H1 (cell line): ENCODE data around the gene CEBPZ. TPM values are rescaled to one million over a fixed set of nuclear protein-coding genes. Genes with fewer than 3 reads are reported as not detected.

ENCODE experiments used
- CTCF ChIA-PET: fragments of 300-600 bp; sonication (Branson Sonifier 250); formaldehyde crosslinking; loops from one replicate; lab custom pipeline; 2021; ENCODE audit not compliant: partially characterized antibody; lab: Charles Lee
- POLR2A ChIA-PET: fragments of 300-600 bp; sonication (Branson Sonifier 250); formaldehyde crosslinking; loops from one replicate; lab custom pipeline; 2021; ENCODE audit warnings: inconsistent platforms; ENCODE audit not compliant: partially characterized antibody; lab: Charles Lee
- DNase-seq, 2 experiments: peaks; one replicate each; pipeline versions ENCODE4 v3.0.0 to v3.0.0-alpha.2; 2010 to 2022; ENCODE audit warnings: low spot score in 2 of 2, low read depth in 1 of 2, mixed read lengths in 1 of 2
- FAIRE-seq: peaks from 2 replicates; lab custom pipeline; 2011; peaks lifted over from hg19 to GRCh38; lab: Jason Lieb, UNC
- H2AFZ ChIP-seq: 2 replicates; pipeline ENCODE4 v1.8.1; 2012; ENCODE audit warnings: low read length, inconsistent platforms
- H2AK5ac ChIP-seq: 2 replicates; pipeline ENCODE4 v1.6.1; 2013; ENCODE audit warnings: low read depth, low read length
- H2BK120ac ChIP-seq: replicated peaks from 2 replicates; pipeline ENCODE3; 2013; ENCODE audit warnings: low read depth, low read length, inconsistent platforms
- H2BK12ac ChIP-seq: 2 replicates; pipeline ENCODE4 v1.6.1; 2013; ENCODE audit warnings: low read depth, low read length
- H2BK15ac ChIP-seq: 2 replicates; pipeline ENCODE4 v1.6.1; 2013; ENCODE audit warnings: low read length
- H2BK20ac ChIP-seq: 2 replicates; pipeline ENCODE4 v1.6.1; 2013; ENCODE audit warnings: low read length
- H2BK5ac ChIP-seq: 2 replicates; pipeline ENCODE4 v1.6.1; 2013; ENCODE audit warnings: low read depth, low read length
- H3K14ac ChIP-seq: 2 replicates; pipeline ENCODE4 v1.6.1; 2013; ENCODE audit warnings: inconsistent platforms; ENCODE audit not compliant: insufficient read length
- H3K18ac ChIP-seq: 2 replicates; pipeline ENCODE4 v1.6.1; 2013; ENCODE audit warnings: low read length; ENCODE audit errors: extremely low read depth
- H3K23ac ChIP-seq: 2 replicates; pipeline ENCODE4 v1.6.1; 2013; ENCODE audit warnings: inconsistent platforms; ENCODE audit not compliant: insufficient read length
- H3K23me2 ChIP-seq: 2 replicates; pipeline ENCODE4 v1.6.1; 2013; ENCODE audit warnings: low read depth, low read length
- H3K27ac ChIP-seq: 2 replicates; pipeline ENCODE4 v1.6.1; 2011; ENCODE audit warnings: low read depth, low read length, inconsistent platforms
- H3K27me3 ChIP-seq, 4 experiments: replicated peaks in 1 of 4; 1 replicate in 1 of 4; 2 replicates in 3 of 4; pipeline versions ENCODE4 v1.6.1 to v1.8.1; 2011 to 2013; ENCODE audit warnings: low read length in 3 of 4, mild to moderate bottlenecking in 3 of 4, inconsistent platforms in 2 of 4, mixed read lengths in 2 of 4, moderate library complexity in 1 of 4; ENCODE audit not compliant: control insufficient read depth in 3 of 4, insufficient read depth in 3 of 4; ENCODE audit errors: extremely low read depth in 1 of 4
- H3K36me3 ChIP-seq, 4 experiments: 2 replicates each; pipeline versions ENCODE4 v1.6.1 to v1.8.1; 2011 to 2013; ENCODE audit warnings: mild to moderate bottlenecking in 4 of 4, low read length in 3 of 4, moderate library complexity in 2 of 4, control low read depth in 1 of 4, inconsistent platforms in 1 of 4; ENCODE audit not compliant: insufficient read depth in 4 of 4, control insufficient read depth in 2 of 4
- H3K4ac ChIP-seq: replicated peaks from 2 replicates; pipeline ENCODE3; 2013; ENCODE audit warnings: low read length, low read depth, mixed read lengths, inconsistent platforms; ENCODE audit not compliant: insufficient read length
- H3K4me1 ChIP-seq, 4 experiments: replicated peaks in 1 of 4; 1 replicate in 1 of 4; 2 replicates in 3 of 4; pipeline versions ENCODE4 v1.6.1 to v1.8.1; 2011 to 2013; ENCODE audit warnings: low read length in 3 of 4, inconsistent platforms in 2 of 4, mixed read lengths in 1 of 4; ENCODE audit not compliant: insufficient read depth in 4 of 4, control insufficient read depth in 3 of 4
- H3K4me2 ChIP-seq, 2 experiments: 2 replicates each; pipeline versions ENCODE4 v1.6.1 to v1.8.1; 2011 to 2013; ENCODE audit warnings: low read depth in 2 of 2, low read length in 2 of 2, control low read depth in 1 of 2, inconsistent platforms in 1 of 2, mild to moderate bottlenecking in 1 of 2; ENCODE audit not compliant: insufficient read depth in 1 of 2
- H3K4me3 ChIP-seq, 4 experiments: fragments of 200-600, 300-600 bp in 1 of 4; sonication (generic), shearing (Covaris generic), sonication (Bioruptor Twin) in 1 of 4; 2 replicates each; pipeline versions ENCODE4 v1.5.1 to v1.8.1; 2011 to 2016; ENCODE audit warnings: low read length in 4 of 4, low read depth in 3 of 4, control low read depth in 2 of 4, inconsistent platforms in 2 of 4, mild to moderate bottlenecking in 2 of 4, mixed read lengths in 1 of 4, moderate library complexity in 1 of 4; ENCODE audit not compliant: insufficient read depth in 2 of 4; ENCODE audit errors: extremely low read depth in 1 of 4
- H3K56ac ChIP-seq: replicated peaks from 2 replicates; pipeline ENCODE3; 2013; ENCODE audit warnings: low read depth, mild to moderate bottlenecking, mixed read lengths, low read length, inconsistent platforms; ENCODE audit not compliant: insufficient read length
- H3K79me1 ChIP-seq: 2 replicates; pipeline ENCODE4 v1.6.1; 2013; ENCODE audit warnings: low read depth, low read length, control low read depth
- H3K79me2 ChIP-seq, 2 experiments: 2 replicates each; pipeline versions ENCODE4 v1.6.1 to v1.8.1; 2012 to 2013; ENCODE audit warnings: low read length in 2 of 2, mild to moderate bottlenecking in 2 of 2, inconsistent platforms in 1 of 2; ENCODE audit not compliant: insufficient read depth in 2 of 2, control insufficient read depth in 1 of 2
- H3K9ac ChIP-seq, 4 experiments: replicated peaks in 1 of 4; 1 replicate in 1 of 4; 2 replicates in 3 of 4; pipeline versions ENCODE4 v1.6.1 to v1.8.1; 2011 to 2013; ENCODE audit warnings: low read depth in 3 of 4, low read length in 3 of 4, control low read depth in 2 of 4, mild to moderate bottlenecking in 2 of 4, moderate library complexity in 2 of 4, inconsistent platforms in 1 of 4; ENCODE audit errors: extremely low read depth in 1 of 4
- H3K9me3 ChIP-seq, 2 experiments: 2 replicates each; pipeline versions ENCODE4 v1.6.1 to v1.8.1; 2012 to 2013; ENCODE audit warnings: mild to moderate bottlenecking in 2 of 2, moderate library complexity in 2 of 2, control low read depth in 1 of 2, inconsistent platforms in 1 of 2, low read depth in 1 of 2, low read length in 1 of 2, mixed read lengths in 1 of 2; ENCODE audit not compliant: insufficient read depth in 2 of 2
- H4K20me1 ChIP-seq, 2 experiments: replicated peaks in 1 of 2; 2 replicates each; pipeline versions ENCODE3 to v1.8.1; 2011 to 2013; ENCODE audit warnings: inconsistent platforms in 2 of 2, low read length in 2 of 2, mild to moderate bottlenecking in 1 of 2; ENCODE audit not compliant: insufficient read depth in 2 of 2, control insufficient read depth in 1 of 2
- H4K5ac ChIP-seq: 2 replicates; pipeline ENCODE4 v1.6.1; 2013; ENCODE audit warnings: low read length, low read depth, mixed read lengths, inconsistent platforms; ENCODE audit not compliant: insufficient read length
- H4K8ac ChIP-seq: 2 replicates; pipeline ENCODE4 v1.8.0; 2013; ENCODE audit warnings: mild to moderate bottlenecking, moderate library complexity, low read length, inconsistent platforms; ENCODE audit not compliant: insufficient read depth; ENCODE audit errors: extremely low read depth
- H4K91ac ChIP-seq: replicated peaks from 2 replicates; pipeline ENCODE3; 2013; ENCODE audit warnings: low read length, mixed read lengths, inconsistent platforms; ENCODE audit not compliant: insufficient read length
- BRCA1 ChIP-seq: IDR thresholded peaks from 2 replicates; pipeline ENCODE4 v1.6.1; 2012; ENCODE audit warnings: low read depth, low read length, improper control_type of control experiment
- CTCF ChIP-seq, 3 experiments: IDR thresholded peaks; 1 replicate in 2 of 3; 2 replicates in 1 of 3; pipeline versions ENCODE4 v1.5.1 to v1.6.1; 2011; ENCODE audit warnings: low read length in 3 of 3, mild to moderate bottlenecking in 3 of 3, inconsistent platforms in 2 of 3, low read depth in 1 of 3, moderate library complexity in 1 of 3; ENCODE audit not compliant: insufficient read depth in 1 of 3; ENCODE audit errors: control extremely low read depth in 1 of 3
- EGR1 ChIP-seq: IDR thresholded peaks from 2 replicates; pipeline ENCODE4 v1.6.1; 2011; ENCODE audit warnings: low read depth, low read length, borderline replicate concordance
- EZH2 ChIP-seq: fragments of 200-600 bp; sonication (generic); IDR thresholded peaks from 2 replicates; pipeline ENCODE4 v1.7.1; 2012; ENCODE audit warnings: low read depth, mild to moderate bottlenecking, moderate library complexity, low read length, inconsistent platforms; ENCODE audit not compliant: severe bottlenecking
- JUN ChIP-seq: IDR thresholded peaks from 2 replicates; pipeline ENCODE4 v1.6.1; 2011; ENCODE audit warnings: low read depth, mild to moderate bottlenecking, improper control_type of control experiment, low read length
- MAFK ChIP-seq: IDR thresholded peaks from 2 replicates; pipeline ENCODE4 v1.6.1; 2012; ENCODE audit warnings: low read depth, mild to moderate bottlenecking, improper control_type of control experiment, low read length
- NANOG ChIP-seq: IDR thresholded peaks from 2 replicates; pipeline ENCODE4 v1.6.1; 2011; ENCODE audit warnings: low read length, low read depth, mild to moderate bottlenecking, inconsistent platforms; ENCODE audit not compliant: insufficient read depth, poor library complexity, severe bottlenecking
- SIN3A ChIP-seq, 2 experiments: IDR thresholded peaks in 1 of 2; conservative IDR thresholded peaks in 1 of 2; 2 replicates each; pipeline ENCODE4 v1.6.1; 2011 to 2012; ENCODE audit warnings: low read length in 2 of 2, improper control_type of control experiment in 1 of 2, low read depth in 1 of 2, mild to moderate bottlenecking in 1 of 2
- SIX5 ChIP-seq: IDR thresholded peaks from 2 replicates; pipeline ENCODE4 v1.6.1; 2011; ENCODE audit warnings: mild to moderate bottlenecking, low read depth, low read length
- USF2 ChIP-seq: IDR thresholded peaks from 2 replicates; pipeline ENCODE4 v1.6.1; 2011; ENCODE audit warnings: low read length, improper control_type of control experiment
- WGBS, 2 experiments: shearing (Covaris generic) in 1 of 2; methylation state at CpG; one replicate each; pipeline versions ENCODE4 v1.1.6 to v1.1.7; 2013 to 2015; ENCODE audit warnings: low lambda C conversion rate in 2 of 2, mixed read lengths in 2 of 2, inconsistent platforms in 1 of 2, low coverage in 1 of 2, missing lambda C conversion rate in 1 of 2; ENCODE audit not compliant: insufficient replicate concordance in 2 of 2, insufficient coverage in 1 of 2, insufficient read length in 1 of 2; ENCODE audit errors: extremely low coverage in 1 of 2, missing lambda C conversion rate in 1 of 2; 5-methylcytosine and 5-hydroxymethylcytosine counted together
- polyA plus RNA-seq, 7 experiments: library from polyadenylated mRNA; depleted of rRNA in 3 of 7; stranded (reverse) in 5 of 7; unstranded in 2 of 7; fragments of >200 nt in 5 of 7; fragments of 200-250 nt in 2 of 7; gene quantifications; 1 replicate in 5 of 7; 2 replicates in 1 of 7; 4 replicates in 1 of 7; pipeline versions ENCODE4 v1.2.1 to v1.2.3, GENCODE V29; 2011 to 2013; ENCODE audit warnings: missing spikeins in 2 of 7, mixed read lengths in 2 of 7
- total RNA-seq: library from RNA; stranded (reverse); fragmentation: NEBNext Ultra II Directional; extraction: Animal tissue kit (Norgen Biotek cat#: 25700); gene quantifications from 2 replicates; pipeline ENCODE4 v1.2.1, GENCODE V29; 2021

CEBPZ gene
- total and polyA plus RNA-seq, 2 of the 8 experiments (the other 6 are each of a cell fraction or from before 2014, with no cell fraction given): 19.1 to 201 TPM

- Histone ChIP-seq H3K36me3 (peaks cover 6 to 47% (median 22%) of the 10 kb centered on the region in 4 experiments; a peak in 7 of 8 replicates), H4K20me1 (no peaks in the 10 kb centered on the region), H4K8ac (no peak overlapping the region), H3K27me3 (no peaks in the 10 kb centered on the region), H3K23me2 (no peaks in the 10 kb centered on the region), H3K4me1 (peaks cover 0 to 8% (median 3%) of the 10 kb centered on the region in 4 experiments; a peak in 4 of 7 replicates), H3K4me2 (no peak overlapping the region), H4K91ac (no peak overlapping the region), H4K5ac (no peak overlapping the region), H2AFZ (no peak overlapping the region), H3K18ac (no peak overlapping the region), H3K4ac (no peak overlapping the region), H2BK120ac (no peak overlapping the region), H3K9me3 (no peaks in the 10 kb centered on the region), H3K4me3 (no peak overlapping the region), H3K27ac (no peak overlapping the region), H3K9ac (no peak overlapping the region), H2BK20ac (no peak overlapping the region), H3K23ac (no peak overlapping the region), H3K14ac (no peak overlapping the region), H3K79me1 (no peaks in the 10 kb centered on the region), H2BK12ac (no peak overlapping the region), H2BK15ac (no peak overlapping the region), H2AK5ac (no peak overlapping the region), H2BK5ac (no peak overlapping the region), H3K79me2 (no peaks in the 10 kb centered on the region), H3K56ac (no peak overlapping the region)
- WGBS, 2 experiments: 92% methylated on average over 4 of the region's 4 CpGs; no CpG with 5 or more reads in 1 of the 2 experiments
- ChIA-PET POLR2A (no interaction called here), CTCF (interaction anchor here (1.5 kb wide), 1 partner anchor 99 kb away, joined by 3 read pairs; no protein-coding TSS in a partner anchor)
- DNase-seq (no peak), FAIRE-seq (no peak)
- TF ChIP-seq NANOG (no peak), EZH2 (no peak), USF2 (no peak), SIN3A (conservative IDR thresholded peaks at IDR 0.05 in 1 of 2, IDR thresholded peaks at IDR 0.05 in 1 of 2; ENCODE audit: low read depth in 1 of 2, low read length in 2 of 2) (no peak), MAFK (no peak), EGR1 (no peak), JUN (no peak), BRCA1 (no peak), SIX5 (no peak), CTCF (IDR thresholded peaks at IDR 0.05; ENCODE audit: control extremely low read depth in 1 of 3, insufficient read depth in 1 of 3, low read depth in 1 of 3, low read length in 3 of 3) (no peak)
Observed at GRCh38 chr2:37268111-37268510, 36.7 kb upstream of the CEBPZ start.
